H1 (cell line): ENCODE results near the gene ADCK1. TPM values are rescaled to one million over a fixed set of nuclear protein-coding genes. Genes with fewer than 3 reads are reported as not detected.

Experiments
- KDM5A ChIP-seq: fragments of 200-600 bp; IDR thresholded peaks from 2 replicates; pipeline ENCODE4 v1.7.1; 2012; ENCODE audit warnings: mild to moderate bottlenecking, low read length, inconsistent platforms, mixed read lengths
- polyA plus RNA-seq, 7 experiments: library from polyadenylated mRNA; depleted of rRNA in 3 of 7; stranded (reverse) in 5 of 7; unstranded in 2 of 7; fragments of >200 nt in 5 of 7; fragments of 200-250 nt in 2 of 7; gene quantifications; 1 replicate in 5 of 7; 2 replicates in 1 of 7; 4 replicates in 1 of 7; pipeline versions ENCODE4 v1.2.1 to v1.2.3, GENCODE V29; 2011 to 2013; ENCODE audit warnings: missing spikeins in 2 of 7, mixed read lengths in 2 of 7
- total RNA-seq: library from RNA; stranded (reverse); fragmentation: NEBNext Ultra II Directional; extraction: Animal tissue kit (Norgen Biotek cat#: 25700); gene quantifications from 2 replicates; pipeline ENCODE4 v1.2.1, GENCODE V29; 2021
- TF ChIP-seq, protein P1 (sequence below): IDR thresholded peaks from 2 replicates; pipeline ENCODE4 v1.6.1; 2012; ENCODE audit warnings: inconsistent platforms

Gene ADCK1
- total and polyA plus RNA-seq, 2 of the 8 experiments (the other 6 are each of a cell fraction or from before 2014, with no cell fraction given): 11.0 to 16.8 TPM

DNA sequence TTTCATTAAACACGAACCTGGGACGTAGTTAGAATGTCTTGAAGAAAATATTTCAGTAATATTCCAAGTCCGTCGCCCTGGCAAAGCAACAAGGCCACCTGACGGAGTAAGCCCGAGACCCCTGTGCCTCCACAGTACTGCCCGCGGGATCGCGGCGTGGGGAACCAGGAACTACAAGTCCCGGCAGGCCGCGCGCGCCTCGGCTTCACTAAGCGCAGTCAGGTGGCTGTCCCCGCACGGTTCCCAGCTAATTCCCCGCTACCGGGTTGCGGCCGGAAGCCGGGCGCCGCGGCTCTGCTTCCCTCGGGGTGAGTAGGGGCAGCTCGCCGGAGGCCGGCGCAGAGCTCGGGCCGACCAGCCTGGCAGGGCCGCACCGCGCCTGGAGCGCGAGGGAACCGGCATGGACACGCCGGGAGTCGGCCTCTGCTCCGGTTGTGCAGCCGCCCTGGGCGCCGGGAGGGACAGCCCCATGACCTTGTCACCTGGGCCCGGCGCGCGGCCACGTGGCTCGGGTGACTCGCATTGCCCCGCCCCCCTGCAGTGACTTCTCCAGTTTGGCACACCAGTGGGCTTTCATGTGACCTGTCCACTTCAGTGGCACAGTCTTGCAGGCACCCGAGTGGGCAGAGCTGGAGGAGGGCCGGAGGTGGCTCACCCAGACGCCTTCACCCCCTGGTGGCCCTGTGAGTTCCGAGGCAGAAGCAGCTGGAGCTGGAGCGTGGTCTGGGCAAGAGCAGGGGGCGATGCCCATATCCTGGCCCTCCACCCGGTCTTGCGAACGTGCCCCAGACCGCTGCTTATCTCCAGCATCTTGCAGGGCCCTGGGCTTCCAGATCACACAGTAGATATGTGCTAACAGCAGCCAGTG is at the start of gene ADCK1 (continued):
- TF ChIP-seq, protein P1, sequence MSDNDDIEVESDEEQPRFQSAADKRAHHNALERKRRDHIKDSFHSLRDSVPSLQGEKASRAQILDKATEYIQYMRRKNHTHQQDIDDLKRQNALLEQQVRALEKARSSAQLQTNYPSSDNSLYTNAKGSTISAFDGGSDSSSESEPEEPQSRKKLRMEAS: peak; percentile 94
- peak; percentile 41; the same call in 1 of the 2 replicates for TF ChIP-seq KDM5A
